Adipocyte (in vitro differentiated cells): ENCODE data around the gene IP6K3.
A peak's percentile ranks its signal among the peaks of the same experiment; 100 is the strongest.

Experiments
- DNase-seq: peaks from one replicate; pipeline ENCODE4 v3.0.0-alpha.2; 2015; ENCODE audit warnings: low read depth
- H3K27me3 ChIP-seq: replicated peaks from 2 replicates; pipeline ENCODE4 v1.7.0; 2013; ENCODE audit warnings: mild to moderate bottlenecking, low read length, moderate library complexity; ENCODE audit not compliant: control insufficient read depth, insufficient read depth
- H3K36me3 ChIP-seq: 2 replicates; pipeline ENCODE4 v1.7.0; 2013; ENCODE audit warnings: low read length, mild to moderate bottlenecking, moderate library complexity; ENCODE audit not compliant: control insufficient read depth, insufficient read depth, severe bottlenecking
- H3K4me1 ChIP-seq: 2 replicates; pipeline ENCODE4 v1.7.0; 2013; ENCODE audit warnings: mild to moderate bottlenecking, low read length, moderate library complexity; ENCODE audit not compliant: control insufficient read depth, insufficient read depth
- H3K4me3 ChIP-seq: 2 replicates; pipeline ENCODE4 v1.7.0; 2013; ENCODE audit warnings: mild to moderate bottlenecking, low read length, moderate library complexity
- H3K9ac ChIP-seq: 2 replicates; pipeline ENCODE4 v1.7.0; 2013; ENCODE audit warnings: mild to moderate bottlenecking, low read length, moderate library complexity
- H3K9me3 ChIP-seq: 2 replicates; pipeline ENCODE4 v1.7.0; 2013; ENCODE audit warnings: mild to moderate bottlenecking, low read length, moderate library complexity; ENCODE audit not compliant: control insufficient read depth

Gene IP6K3

GRCh38 chr6:33756211-33756954 is 9.7 kb upstream of the IP6K3 start:
- no peak for DNase-seq
- Histone ChIP-seq H3K27me3 (peaks cover 33% of the 10 kb centered on the region), H3K9me3 (no peaks in the 10 kb centered on the region), H3K9ac (no peak overlapping the region), H3K36me3 (no peaks in the 10 kb centered on the region), H3K4me1 (peaks cover 7% of the 10 kb centered on the region), H3K4me3 (no peak overlapping the region)

- Histone ChIP-seq H3K9ac (no peak overlapping the region), H3K9me3 (no peaks in the 10 kb centered on the region), H3K4me1 (peaks cover 15% of the 10 kb centered on the region), H3K4me3 (no peak overlapping the region), H3K36me3 (no peaks in the 10 kb centered on the region), H3K27me3 (peaks cover 33% of the 10 kb centered on the region)
- DNase-seq = no peak
Measured at GRCh38 chr6:33755070-33755869, 8.6 kb upstream of the IP6K3 start.

DNA sequence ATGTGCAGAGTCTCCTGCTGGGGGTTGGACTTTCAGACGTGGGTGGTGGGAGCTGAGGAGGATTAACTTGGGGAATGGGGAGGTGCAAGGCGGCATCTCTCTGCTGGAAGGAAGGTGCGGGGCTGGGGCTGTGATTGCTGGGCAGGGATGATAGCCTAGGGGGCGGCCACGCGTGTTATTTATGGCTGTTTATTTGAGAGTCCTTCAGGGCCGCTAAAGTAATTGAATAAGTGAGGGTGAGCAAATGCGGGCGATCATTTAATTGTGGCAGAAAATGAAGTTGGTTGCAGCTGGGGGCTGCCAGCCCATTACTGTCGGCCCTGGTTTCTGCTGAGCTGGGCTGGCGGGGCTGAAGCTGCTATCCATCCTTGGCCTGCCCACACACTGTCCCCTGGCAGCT is 7.5 kb upstream of the IP6K3 start:
- Histone ChIP-seq H3K9ac (no peak overlapping the region), H3K4me3 (no peak overlapping the region), H3K36me3 (no peaks in the 10 kb centered on the region), H3K27me3 (peaks cover 33% of the 10 kb centered on the region), H3K9me3 (no peaks in the 10 kb centered on the region), H3K4me1 (peaks cover 15% of the 10 kb centered on the region)
- DNase-seq = no peak

- Histone ChIP-seq H3K36me3 (no peaks in the 10 kb centered on the region), H3K27me3 (peaks cover 30% of the 10 kb centered on the region), H3K4me1 (peaks cover 15% of the 10 kb centered on the region), H3K9me3 (no peaks in the 10 kb centered on the region), H3K4me3 (no peak overlapping the region), H3K9ac (no peak overlapping the region)
- no peak for DNase-seq
Measured at GRCh38 chr6:33752646-33753015, 5.9 kb upstream of the IP6K3 start.

GRCh38 chr6:33751771-33752645 is 5.3 kb upstream of the IP6K3 start:
- Histone ChIP-seq H3K9me3 (no peaks in the 10 kb centered on the region), H3K9ac (no peak overlapping the region), H3K36me3 (no peaks in the 10 kb centered on the region), H3K4me3 (no peak overlapping the region), H3K27me3 (peaks cover 24% of the 10 kb centered on the region), H3K4me1 (peaks cover 15% of the 10 kb centered on the region)
- DNase-seq = no peak

GRCh38 chr6:33750244-33750991 is 3.7 kb upstream of the IP6K3 start:
- Histone ChIP-seq H3K4me3 (no peak overlapping the region), H3K9ac (no peak overlapping the region), H3K4me1 (peaks cover 28% of the 10 kb centered on the region), H3K27me3 (peaks cover 14% of the 10 kb centered on the region), H3K36me3 (no peaks in the 10 kb centered on the region), H3K9me3 (no peaks in the 10 kb centered on the region)
- no peak for DNase-seq

DNA sequence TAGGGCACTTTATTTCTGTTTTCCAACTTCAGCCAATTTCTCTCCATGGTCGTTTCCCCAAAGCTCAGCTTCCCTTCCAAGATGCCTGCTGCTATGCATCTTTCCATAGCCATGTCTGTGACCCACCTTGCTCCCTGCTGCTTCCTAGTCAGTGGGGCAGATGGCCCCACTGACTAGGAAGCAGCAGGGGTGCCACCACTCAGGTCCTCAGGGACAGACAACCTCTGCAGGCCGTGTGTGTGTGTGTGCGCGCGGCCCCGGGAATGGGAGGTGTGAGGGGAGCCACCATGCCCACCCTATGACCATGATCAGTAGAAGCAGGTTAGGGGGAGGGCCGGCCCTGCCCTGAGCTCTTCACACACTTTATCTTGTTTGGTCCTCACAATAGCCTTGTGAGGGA is 2.7 kb upstream of the IP6K3 start:
- Histone ChIP-seq H3K9me3 (no peaks in the 10 kb centered on the region), H3K9ac (no peak overlapping the region), H3K27me3 (peaks cover 14% of the 10 kb centered on the region), H3K4me3 (no peak overlapping the region), H3K36me3 (no peaks in the 10 kb centered on the region), H3K4me1 (peaks cover 28% of the 10 kb centered on the region)
- DNase-seq = no peak

DNA sequence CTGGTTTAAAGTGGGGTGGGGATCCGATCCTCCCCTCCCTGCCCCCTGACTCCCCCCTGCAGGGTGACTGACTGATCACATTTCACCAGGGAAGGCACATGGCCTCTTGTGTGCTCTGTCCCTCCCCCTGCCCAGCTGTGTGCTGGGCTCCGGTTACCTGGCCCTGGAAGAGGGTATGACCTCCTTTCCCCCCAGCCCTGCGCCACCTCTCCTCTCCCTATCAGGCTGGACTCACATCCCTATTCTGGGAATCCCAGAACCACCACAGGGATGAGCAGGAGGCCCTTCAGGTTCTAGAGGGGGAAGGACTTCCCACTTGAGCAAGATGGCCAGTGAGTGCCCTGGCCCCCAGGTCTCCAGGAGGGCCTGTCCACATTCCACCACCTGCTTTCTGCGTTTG is 2.1 kb upstream of the IP6K3 start:
- Histone ChIP-seq H3K4me3 (no peak overlapping the region), H3K9me3 (no peaks in the 10 kb centered on the region), H3K9ac (no peak overlapping the region), H3K36me3 (no peaks in the 10 kb centered on the region), H3K27me3 (peaks cover 18% of the 10 kb centered on the region), H3K4me1 (peaks cover 28% of the 10 kb centered on the region)
- no peak for DNase-seq

- H3K4me1 ChIP-seq = peaks cover 28% of the 10 kb centered on the region
- no peaks in the 10 kb centered on the region for H3K36me3 ChIP-seq
- peaks cover 25% of the 10 kb centered on the region for H3K27me3 ChIP-seq
- no peak for DNase-seq
- H3K9me3 ChIP-seq = no peaks in the 10 kb centered on the region
- H3K4me3 ChIP-seq = no peak overlapping the region
- H3K9ac ChIP-seq = no peak overlapping the region
Measured at GRCh38 chr6:33747823-33748222, 1.1 kb upstream of the IP6K3 start.

GRCh38 chr6:33746036-33746600 is 587 bp downstream of the IP6K3 start:
- Histone ChIP-seq H3K9me3 (no peaks in the 10 kb centered on the region), H3K4me1 (peaks cover 19% of the 10 kb centered on the region), H3K36me3 (no peaks in the 10 kb centered on the region), H3K27me3 (peaks cover 22% of the 10 kb centered on the region), H3K4me3 (no peak overlapping the region), H3K9ac (no peak overlapping the region)
- peak; percentile 60 for DNase-seq
